Keratinocyte (primary cell): Measurements from ENCODE around the gene LHFPL3.

ENCODE experiments used
- CTCF ChIP-seq, 3 experiments: IDR thresholded peaks in 1 of 3; conservative IDR thresholded peaks in 1 of 3; optimal IDR thresholded peaks in 1 of 3; 2 replicates in 2 of 3; 3 replicates in 1 of 3; pipeline versions ENCODE3 to v1.5.1; 2011; ENCODE audit warnings: low read length in 3 of 3, mild to moderate bottlenecking in 3 of 3, moderate library complexity in 2 of 3, control low read depth in 1 of 3, inconsistent platforms in 1 of 3; ENCODE audit not compliant: insufficient read depth in 2 of 3; ENCODE audit errors: extremely low read depth in 1 of 3
- EZH2 ChIP-seq: IDR thresholded peaks from one replicate; pipeline ENCODE4 v1.6.1; 2012; ENCODE audit warnings: inconsistent platforms, mild to moderate bottlenecking, low read length, moderate library complexity

- TF ChIP-seq CTCF (optimal IDR thresholded peaks at IDR 0.05 in 1 of 3, IDR thresholded peaks at IDR 0.05 in 1 of 3, conservative IDR thresholded peaks at IDR 0.05 in 1 of 3; ENCODE audit: extremely low read depth in 1 of 3, insufficient read depth in 2 of 3, low read length in 3 of 3) (no peak), EZH2 (no peak)
Measured at GRCh38 chr7:104628017-104628416, 299.6 kb downstream of the LHFPL3 start.
